NCI-H2196 (cell line): Measurements from ENCODE around the gene SIAH3.
"Not testable (repeated sequence)": the region's sequence is repeated elsewhere in the genome, so short reads cannot be mapped to it uniquely, and the experiment has no call there.

ENCODE experiments used
- DNase-seq: peaks from one replicate; lab custom pipeline; 2025; ENCODE audit not compliant: unreplicated experiment; lab: John Stamatoyannopoulos, UW

The SIAH3 gene, protein sequence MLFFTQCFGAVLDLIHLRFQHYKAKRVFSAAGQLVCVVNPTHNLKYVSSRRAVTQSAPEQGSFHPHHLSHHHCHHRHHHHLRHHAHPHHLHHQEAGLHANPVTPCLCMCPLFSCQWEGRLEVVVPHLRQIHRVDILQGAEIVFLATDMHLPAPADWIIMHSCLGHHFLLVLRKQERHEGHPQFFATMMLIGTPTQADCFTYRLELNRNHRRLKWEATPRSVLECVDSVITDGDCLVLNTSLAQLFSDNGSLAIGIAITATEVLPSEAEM

DNA sequence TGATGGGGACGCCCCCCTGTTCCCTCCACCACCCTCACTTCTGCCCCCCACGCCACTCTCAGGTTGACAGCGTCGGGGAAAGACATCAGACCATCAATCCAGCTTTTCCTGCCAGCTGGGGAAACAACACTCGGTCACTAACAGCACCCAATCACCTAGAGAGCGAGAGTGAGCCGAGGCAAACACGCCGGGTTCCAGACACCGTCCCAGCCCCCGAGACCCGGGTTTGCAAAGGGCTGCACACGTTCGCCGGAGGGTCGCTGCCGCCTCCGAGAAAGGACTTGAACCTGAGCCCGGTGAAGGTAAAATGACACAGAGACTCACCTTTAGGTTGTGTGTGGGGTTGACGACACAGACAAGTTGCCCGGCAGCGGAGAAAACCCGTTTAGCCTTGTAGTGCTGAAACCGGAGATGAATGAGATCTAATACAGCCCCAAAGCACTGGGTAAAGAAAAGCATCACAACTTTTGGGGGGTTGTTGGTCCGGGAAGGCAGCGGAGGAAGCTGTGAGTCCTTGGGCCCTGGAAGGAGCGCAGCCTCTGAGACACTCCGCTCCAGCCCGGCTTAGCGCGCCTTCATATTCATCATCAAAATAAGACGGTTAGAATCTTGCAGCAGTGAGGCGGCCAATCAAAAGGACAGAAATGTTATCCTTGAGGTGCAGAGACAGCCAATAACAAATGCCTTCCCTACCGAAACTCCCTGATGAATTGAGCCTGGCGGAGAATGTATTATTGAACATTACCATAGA is at the start of gene SIAH3:
SIAH3 (minus strand) TSS at position 583 of the 751 bp plus-strand sequence; CDS start at position 459, 124 bp downstream.
- no peak for DNase-seq

DNA sequence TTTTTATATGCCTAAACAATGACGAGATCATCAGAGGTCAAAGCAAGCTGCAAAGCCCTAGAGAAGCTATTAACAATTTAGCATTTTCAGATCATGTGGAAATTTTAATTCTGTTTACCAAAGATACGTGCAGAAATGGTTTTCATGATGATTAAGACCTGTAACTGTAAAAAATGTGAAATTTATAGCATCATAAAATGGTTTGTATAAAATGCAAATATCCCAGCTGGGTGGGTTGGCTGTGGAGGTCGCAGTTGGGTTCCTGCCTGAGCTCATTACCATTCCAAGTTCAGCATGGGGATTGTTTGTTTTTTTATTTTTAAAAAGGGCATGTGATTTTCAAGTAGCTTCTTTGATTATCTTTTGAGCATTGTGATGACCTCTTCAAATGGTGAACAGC is 47.9 kb upstream of the SIAH3 start:
- no peak for DNase-seq

DNA sequence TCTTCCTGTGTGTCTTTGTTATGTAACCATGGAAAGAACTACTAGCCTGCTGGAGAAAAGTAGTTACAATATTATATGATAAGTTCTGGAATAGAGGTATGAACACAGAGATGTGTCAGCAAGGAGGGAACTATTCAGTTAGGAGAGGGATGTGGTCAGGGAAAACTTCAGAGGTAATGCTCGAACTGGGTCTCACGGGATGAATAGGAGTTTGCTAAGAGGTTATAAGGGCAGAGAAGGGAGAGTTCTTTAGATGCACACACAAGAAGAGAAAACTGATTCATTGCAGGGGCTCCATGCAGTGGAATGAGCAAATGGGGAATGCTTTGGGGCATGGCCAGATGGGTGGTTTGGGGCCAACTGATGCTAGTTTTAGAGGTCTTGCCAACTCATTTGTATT is 46.0 kb upstream of the SIAH3 start:
- DNase-seq, result no peak

DNA sequence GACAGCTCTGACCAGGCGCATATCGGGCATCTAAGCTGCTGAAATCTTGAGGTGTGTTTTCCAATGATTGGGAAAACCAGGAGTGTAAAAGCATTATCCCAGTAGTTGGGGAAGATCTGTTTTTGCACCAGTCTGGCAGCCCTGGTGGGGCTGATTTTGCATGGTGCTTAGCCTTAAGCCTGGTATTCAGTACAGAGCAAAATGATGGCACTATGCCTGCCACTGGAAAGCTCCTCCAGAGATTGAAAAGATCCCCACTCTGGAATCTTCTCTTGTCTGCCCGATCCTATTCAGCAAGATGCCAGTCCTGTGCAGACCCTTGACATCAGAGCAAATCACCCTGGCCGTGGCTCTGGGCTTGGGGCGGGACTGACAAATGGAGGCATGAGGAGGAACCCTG is 44.7 kb upstream of the SIAH3 start:
- no peak for DNase-seq

DNA sequence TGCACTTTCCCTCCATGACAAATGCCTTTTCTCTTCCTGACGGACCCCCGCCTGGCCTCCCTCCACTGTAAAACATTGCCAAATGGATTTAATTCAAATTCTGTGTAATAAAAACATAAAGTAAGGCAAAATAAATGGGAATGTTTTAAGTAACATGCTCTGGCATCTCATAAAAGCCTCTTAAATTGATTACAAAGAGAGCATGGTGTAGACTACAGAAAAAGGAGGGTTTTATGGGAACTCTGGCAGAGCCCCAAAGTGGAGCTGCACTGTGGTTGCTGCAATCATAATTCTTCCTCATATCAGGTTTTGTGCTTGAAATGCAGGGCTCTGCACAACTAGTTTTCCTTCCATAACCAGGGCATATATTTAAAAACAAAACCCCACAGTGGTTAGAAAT is 44.3 kb upstream of the SIAH3 start:
- no peak for DNase-seq

DNA sequence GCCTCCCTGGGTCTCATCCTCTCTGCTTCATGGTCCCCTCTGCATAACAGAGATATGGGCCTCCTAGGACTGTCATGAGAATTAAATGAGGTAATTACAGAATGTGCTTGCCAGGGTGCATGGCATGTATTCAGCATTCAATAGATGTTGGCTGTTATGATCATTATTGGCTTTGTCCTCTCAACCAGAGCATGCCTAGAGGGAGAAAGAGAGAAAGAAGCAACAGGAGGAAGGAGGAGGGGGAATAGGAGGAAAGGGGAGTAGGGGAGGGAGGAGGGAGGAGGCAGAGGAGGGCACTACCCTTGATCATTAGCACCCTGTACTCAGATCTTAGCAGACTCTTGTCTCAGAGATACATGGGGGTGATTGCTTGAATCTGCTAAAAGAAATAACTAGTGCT is 41.0 kb upstream of the SIAH3 start:
- DNase-seq, result no peak

DNA sequence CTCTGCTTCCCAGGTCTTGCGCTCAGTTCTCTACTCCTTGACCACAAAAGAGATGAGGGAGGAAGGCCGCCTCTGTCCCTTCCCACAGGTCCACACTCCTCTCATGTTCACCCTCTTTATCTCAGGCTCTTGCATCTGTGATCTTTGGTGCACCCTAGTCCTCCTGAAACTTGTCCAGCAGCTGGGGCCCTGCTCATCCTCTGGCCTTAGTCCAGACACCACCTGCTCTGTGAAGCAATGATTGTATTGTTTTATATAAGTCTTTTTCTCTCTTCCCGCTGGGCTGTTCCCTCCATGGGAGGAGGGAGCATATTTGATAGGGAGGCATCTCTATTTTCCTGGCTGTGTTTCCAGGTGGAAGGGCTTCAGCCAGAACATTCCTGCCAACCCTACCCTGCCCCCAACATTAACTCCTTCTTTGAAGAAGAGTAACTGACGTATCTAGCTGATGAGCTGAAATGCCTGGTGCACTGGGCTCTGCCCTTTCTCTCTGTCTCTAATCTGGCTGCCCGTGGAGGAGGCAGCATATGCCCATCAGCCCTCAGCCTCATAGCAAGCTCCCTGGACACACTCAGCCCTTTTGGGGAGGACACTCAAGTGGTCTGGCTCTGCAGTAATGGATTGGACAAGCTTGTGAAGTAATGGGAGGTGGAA is 38.2 kb upstream of the SIAH3 start:
- no peak for DNase-seq

DNA sequence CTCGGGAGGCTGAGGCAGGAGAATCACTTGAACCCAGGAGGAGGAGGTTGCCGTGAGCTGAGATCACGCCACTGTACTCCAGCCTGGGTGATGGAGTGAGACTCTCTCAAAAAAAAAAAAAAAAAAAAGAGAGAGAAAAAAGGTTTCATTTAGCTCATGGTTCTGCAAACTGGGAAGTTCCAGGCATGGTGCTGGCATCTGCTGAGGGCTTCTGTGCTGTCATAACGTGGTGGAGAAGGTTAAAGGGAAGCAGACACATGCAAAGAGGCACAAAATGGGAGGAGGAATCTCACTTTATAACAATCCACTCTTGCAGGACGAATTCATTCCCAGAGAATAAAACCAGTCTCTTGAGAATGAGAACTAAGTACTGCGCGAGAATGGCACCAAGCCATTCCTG is 34.9 kb upstream of the SIAH3 start:
- no peak for DNase-seq

DNA sequence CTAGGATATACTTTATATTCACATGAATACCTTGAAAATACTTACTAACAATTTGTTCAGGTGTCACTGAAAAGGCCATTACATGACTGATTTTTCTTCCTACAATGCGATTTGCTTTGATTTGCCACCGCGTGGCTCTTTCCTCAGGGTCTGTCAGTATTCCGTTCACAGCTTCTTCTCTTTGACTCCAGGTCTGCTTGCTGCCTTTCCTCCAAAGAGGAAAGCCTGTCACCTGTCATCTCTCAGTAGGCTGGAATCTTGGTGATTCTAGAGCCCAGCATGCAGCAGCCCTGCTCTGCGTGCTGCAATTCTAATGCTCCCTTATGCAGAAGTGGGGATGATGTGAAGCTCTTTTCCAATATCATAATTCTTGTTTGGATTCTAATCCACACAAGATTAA is 33.6 kb upstream of the SIAH3 start:
- no peak for DNase-seq

DNA sequence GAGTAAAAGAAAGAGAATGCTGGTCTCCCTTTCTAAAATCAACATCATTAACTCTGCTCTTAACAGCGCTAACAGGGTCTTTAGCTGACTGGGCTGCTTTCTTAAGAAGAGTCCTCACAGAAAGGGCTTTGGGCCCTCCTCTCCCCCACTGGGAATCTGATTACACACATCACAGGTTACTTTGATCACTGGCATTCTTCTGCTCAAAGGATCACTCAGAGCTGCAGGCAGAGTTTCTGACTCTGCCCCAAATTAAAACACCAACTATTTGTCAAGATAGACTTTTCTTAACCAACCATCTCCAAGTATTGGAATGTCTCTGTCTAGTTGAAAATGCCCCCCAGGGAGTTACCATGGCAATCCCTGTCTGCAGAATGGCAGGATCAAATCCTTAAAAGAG is 31.1 kb upstream of the SIAH3 start:
- no peak for DNase-seq

DNA sequence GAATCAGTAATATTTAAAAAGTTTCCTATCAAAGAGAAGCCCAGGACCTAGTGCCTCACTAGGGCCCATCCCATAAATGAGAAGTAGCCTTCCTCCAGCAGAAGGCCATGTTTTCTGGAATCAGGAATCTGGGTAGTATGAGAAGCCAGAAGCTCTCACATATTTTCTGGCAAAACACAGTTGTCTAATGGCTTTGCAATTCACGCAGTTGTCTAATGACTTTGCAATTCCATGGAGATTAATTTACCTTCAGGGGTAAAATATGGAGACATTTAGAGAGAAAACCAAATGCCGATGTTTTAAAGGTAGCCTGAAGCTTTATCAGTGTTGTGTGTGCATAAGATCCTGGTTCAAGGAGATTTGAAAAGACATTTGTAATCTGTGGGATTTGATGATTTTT is 29.8 kb upstream of the SIAH3 start:
- DNase-seq, result no peak

DNA sequence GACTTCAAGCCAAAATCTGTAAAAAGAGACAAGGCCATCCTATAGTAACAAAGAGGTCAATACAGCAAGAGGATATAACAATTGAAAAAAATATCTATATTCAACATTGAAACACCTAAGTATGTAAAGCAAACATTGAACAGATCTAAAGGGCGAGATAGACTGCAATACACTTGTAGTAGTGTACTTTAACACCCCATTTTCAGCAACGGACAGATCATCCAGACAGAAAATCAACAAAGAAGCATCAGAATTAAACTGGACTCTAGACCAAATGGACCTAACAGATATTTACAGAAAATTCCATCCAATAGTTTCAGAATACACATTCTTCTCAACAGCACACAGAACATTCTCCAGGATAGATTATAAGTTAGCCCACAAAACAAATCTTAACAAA is 28.7 kb upstream of the SIAH3 start:
- DNase-seq, result no peak

DNA sequence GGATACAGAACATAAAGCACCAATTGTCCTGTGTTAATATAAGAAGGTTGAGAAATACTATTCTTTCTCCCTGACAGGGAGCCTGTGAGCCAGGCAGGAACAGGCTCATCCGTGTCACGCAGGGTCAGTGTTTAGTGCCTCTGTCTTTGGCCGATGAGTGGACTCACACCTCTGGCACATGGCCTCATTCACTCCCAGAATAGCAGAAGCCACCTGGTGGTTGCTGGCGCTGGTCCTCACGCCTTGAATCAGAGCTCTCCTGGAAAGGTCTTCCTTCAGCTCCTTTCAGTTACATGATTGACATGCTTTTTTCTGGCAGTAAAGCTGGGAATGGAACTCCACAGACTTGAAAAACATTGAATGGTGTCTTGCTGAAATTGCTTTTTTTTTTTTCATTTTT is 28.1 kb upstream of the SIAH3 start:
- peak; percentile 42 for DNase-seq

DNA sequence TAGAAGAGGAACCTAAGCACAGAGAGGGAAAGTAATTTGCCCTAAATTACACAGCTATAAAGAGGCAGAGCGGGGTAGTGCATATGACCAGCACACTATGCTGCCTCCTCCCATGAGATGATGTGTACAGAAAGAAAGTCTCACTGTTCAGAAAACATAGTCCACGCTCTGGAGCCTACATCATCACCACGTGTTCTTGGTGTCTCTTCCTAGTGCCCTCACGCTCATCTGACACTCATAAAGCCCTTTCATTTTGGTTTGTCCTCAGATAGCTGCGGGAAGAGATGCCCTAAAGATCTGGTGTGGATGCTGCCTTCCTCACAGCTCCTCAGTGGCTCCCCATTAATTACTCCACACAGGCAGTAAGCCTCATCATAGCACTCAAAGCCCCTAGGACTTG is 27.4 kb upstream of the SIAH3 start:
- DNase-seq, result no peak

DNA sequence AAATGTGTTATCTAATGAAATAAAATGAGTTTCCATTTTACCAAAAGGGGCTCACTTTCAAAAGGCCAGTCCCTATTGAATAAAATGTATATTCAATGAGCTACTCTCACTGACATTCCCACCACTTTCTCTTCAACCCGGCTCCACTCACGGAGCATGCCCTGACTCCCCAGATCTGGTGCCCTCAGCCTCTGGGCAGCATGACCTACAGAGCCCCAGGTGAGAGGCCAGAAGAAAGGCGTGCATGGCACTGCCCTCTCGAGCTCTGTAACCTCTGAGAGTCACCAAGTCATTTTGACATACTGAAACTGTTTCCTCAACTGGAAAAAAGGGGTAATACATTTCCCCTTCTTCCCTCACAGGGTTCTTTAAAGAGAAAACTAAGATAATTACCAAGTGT is 25.2 kb upstream of the SIAH3 start:
- no peak for DNase-seq

DNA sequence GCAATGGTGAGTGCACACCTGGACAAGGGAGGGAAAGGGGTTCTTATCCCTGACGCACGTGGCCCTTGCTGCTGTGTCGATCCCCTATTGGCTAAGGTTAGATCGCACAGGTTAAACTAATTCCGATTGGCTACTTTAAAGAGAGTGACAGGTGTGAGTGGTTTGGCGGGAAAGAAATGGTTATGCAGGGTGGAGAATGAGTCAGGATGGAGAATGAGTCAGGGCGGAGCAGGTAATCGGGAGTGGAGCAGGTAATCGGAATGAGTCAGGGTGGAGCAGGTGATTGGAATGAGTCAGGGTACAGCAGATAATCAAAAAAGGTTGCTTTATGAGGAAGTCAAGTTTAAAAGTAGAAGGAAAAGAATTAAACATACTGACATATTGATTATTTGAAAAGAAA is 24.4 kb upstream of the SIAH3 start:
- no peak for DNase-seq

DNA sequence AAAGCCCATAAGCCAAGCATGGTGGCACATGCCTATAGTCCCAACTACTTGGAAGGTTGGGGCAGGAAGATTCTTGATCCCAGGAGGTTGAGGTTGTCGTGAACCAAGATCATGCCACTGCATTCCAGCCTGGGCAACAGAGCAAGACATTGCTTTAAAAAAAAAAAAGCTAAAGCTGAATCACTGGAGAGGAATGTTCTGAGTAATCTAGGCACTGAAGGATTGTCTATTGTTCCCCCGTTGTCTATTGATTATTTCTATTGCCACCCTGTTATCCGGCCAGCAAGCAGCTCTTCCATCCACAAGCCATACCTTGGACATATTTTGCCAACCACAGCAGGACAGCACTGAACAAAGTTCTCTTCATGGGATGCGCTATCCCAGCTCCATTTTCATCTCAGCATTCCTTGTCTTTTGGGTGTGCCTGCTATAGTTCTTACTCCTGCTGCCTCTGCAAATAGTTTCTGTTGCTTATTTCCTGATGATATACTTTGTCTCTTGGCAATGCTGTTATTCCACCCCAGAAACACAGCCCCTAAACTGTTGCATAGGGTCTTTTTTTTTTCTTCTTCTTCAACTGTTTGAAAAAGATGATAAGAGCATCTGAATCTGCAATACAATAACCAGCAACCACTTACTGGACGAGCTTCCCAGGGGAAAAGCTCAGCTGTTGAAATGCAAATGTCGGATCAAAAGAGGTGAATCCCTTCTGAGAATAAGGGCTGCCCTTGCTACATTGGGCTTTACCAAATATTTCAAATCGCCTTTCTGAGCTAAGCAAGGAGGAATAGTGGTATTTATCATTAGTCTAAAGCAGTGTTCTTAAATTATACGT is 22.2 kb upstream of the SIAH3 start:
- no peak for DNase-seq

DNA sequence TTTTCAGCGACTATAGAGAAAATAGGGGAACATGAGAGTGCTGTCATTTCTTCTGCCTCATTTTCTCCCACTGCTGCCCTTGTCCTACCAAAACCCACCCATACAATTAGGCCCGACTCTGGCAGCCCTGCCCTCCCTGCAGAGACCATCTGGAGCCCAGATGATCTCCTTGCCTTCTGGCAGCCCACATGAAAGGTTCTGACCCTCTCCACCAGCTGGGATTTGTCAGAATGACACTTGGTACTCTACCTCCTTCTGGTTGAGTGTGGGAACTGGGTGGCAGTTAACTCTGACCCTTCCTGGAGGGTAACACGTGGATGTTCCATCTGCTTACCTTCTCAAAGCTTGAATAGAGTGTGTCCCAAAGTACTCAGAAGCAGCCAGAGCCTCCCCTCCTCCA is 21.0 kb upstream of the SIAH3 start:
- no peak for DNase-seq

DNA sequence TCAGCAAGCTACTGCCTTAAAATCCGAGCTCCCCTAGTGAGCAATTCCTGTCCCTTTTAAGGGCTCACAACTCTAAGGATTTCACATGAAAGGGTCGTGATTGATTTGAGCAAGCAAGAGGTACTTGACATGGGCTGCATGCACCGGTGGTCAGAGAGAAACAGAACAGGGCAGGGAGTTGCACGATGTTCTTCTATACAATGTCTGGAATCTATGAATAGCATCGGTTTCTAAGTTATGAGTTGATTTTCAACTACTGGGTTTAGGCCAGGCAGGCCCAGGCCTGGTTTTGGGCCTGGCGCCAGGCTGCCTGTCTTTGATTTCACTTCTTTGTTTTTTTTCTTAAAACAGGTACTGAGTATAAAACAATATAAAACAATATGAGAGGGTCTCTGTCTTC is 19.6 kb upstream of the SIAH3 start:
- not testable (repeated sequence) for DNase-seq

DNA sequence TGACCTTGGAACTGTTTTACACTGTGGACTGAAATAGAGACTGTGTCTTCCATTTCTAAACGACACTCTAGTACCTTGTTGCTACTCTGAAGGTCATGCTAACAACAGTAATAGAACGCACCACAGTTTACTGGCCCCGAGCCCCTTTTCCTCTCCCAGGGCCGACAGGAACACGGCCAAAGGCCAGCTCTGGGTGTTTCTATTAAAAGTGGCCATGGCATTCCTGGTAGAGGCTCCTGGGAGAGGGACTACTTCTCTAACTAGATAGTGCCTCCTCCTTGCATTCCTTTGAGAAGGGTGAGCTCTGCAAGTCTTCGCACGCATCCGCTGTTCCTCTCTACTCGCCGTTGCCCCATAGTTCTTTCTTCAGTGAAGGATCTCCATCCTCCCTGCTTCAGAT is 18.7 kb upstream of the SIAH3 start:
- no peak for DNase-seq

DNA sequence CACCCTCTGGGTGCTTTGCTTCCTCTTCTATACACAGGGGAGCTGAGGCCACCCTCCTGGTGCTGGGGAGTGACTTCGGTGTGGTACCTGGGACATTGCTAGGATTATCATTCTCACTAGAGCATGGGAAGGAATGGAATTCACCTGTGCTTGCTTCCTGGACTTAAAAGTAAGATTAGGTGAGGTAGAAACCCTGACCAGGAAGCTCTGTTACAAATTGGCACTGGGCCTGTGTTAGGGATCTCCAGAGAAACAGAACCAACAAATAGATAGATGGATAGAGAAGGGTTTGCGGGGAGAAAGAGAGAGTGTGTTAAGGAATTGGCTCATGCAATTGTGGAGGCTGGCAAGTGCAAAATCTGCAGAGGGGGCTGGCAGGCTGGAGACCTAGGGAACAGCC is 13.9 kb upstream of the SIAH3 start:
- DNase-seq, result no peak
